Thyroid gland (tissue), 4 donors: Measurements from ENCODE around the gene RPS6KA4. TPM values are rescaled to one million over a fixed set of nuclear protein-coding genes. Genes with fewer than 3 reads are reported as not detected.

Experiments
- DNase-seq, 2 donors: peaks; one replicate each; pipeline ENCODE4 v3.0.0-alpha.2; 2019
- H3K27ac ChIP-seq, 3 donors: fragments of 200-600 bp; sonication (generic); 1 replicate in 2 of 3; 2 replicates in 1 of 3; pipeline ENCODE4 v1.5.1; 2016 to 2019; ENCODE audit warnings: mild to moderate bottlenecking in 1 of 3, moderate library complexity in 1 of 3
- H3K27me3 ChIP-seq: fragments of 200-600 bp; sonication (generic); one replicate; pipeline ENCODE4 v1.5.1; 2019
- H3K36me3 ChIP-seq, 2 donors: fragments of 200-600 bp; sonication (generic); one replicate each; pipeline ENCODE4 v1.5.1; 2016 to 2019
- H3K4me1 ChIP-seq, 2 donors: fragments of 200-600 bp; sonication (generic); one replicate each; pipeline ENCODE4 v1.5.1; 2017 to 2019
- H3K4me3 ChIP-seq, 3 donors: fragments of 200-600 bp; sonication (generic); replicated peaks in 1 of 3; 1 replicate in 2 of 3; 2 replicates in 1 of 3; pipeline ENCODE4 v1.5.1; 2016; ENCODE audit warnings: mild to moderate bottlenecking in 1 of 3
- H3K9me3 ChIP-seq: fragments of 200-600 bp; sonication (generic); one replicate; pipeline ENCODE4 v1.5.1; 2017
- POLR2A ChIP-seq, 2 donors: fragments of 450-650 bp; IDR thresholded peaks; one replicate each; pipeline ENCODE4 v1.6.1; 2017; ENCODE audit warnings: antibody characterized with exemption in 2 of 2, mild to moderate bottlenecking in 2 of 2, moderate library complexity in 1 of 2
- WGBS, 2 donors: methylation state at CpG; one replicate each; pipeline ENCODE4 v1.1.5; 2017; 5-methylcytosine and 5-hydroxymethylcytosine counted together
- intact Hi-C: fragments of 100-400 bp; cut with DNase I; formaldehyde crosslinking; loops from one replicate; pipeline ENCODE4 v1.15.1; 2023
- total RNA-seq, 4 donors: library from RNA; depleted of rRNA; stranded (reverse); fragments of >200 nt; gene quantifications; one replicate each; pipeline ENCODE4 v1.2.3, GENCODE V29; 2016
- TF ChIP-seq, protein P1 (sequence below), 6 experiments: fragments of 200-600 bp in 3 of 6; fragments of 450-650 bp in 3 of 6; sonication (generic) in 3 of 6; IDR thresholded peaks; one replicate each; pipeline ENCODE4 v1.5.1; 2016 to 2019; ENCODE audit warnings: antibody characterized with exemption in 6 of 6, mild to moderate bottlenecking in 2 of 6, inconsistent platforms in 1 of 6, moderate library complexity in 1 of 6

Gene RPS6KA4
- total RNA-seq, 4 donors from 2014 or later = 19.2 to 44.9 (median 21.8) TPM

- intact Hi-C loops = no loop called here
Observed at GRCh38 chr11:64381350-64381749, 22.4 kb downstream of the RPS6KA4 start.

DNA sequence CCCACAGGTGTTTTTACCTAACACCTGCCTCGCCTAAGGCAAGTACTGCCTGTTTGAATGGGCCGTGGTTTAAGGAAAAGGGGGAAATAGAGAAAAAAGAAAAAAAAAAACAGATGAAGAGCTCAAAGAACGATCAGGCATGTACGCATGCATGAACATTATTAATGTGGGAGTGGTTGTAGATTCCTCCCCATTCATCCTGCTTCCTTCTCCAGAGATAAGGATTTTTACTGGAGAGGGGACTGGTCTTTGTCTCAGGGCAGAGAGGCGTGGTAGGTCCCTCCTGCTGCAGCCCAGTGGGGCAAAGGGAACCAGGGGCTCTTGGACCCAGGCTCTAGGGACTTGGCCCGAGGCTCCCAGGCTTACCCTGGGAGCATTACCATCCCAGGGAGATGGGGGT lies 23.1 kb downstream of the RPS6KA4 start:
- H3K27me3 ChIP-seq = no peaks in the 10 kb centered on the region
- H3K9me3 ChIP-seq = no peaks in the 10 kb centered on the region
- intact Hi-C loops = no loop called here
- no peaks in the 10 kb centered on the region for H3K36me3 ChIP-seq
- no peaks in the 10 kb centered on the region for H3K4me1 ChIP-seq
- 75 to 88% methylated on average over 6 of the region's 6 CpGs for WGBS, 2 donors
- no peak overlapping the region for H3K27ac ChIP-seq
- no peak overlapping the region for H3K4me3 ChIP-seq
- no peak for DNase-seq
- no peak for TF ChIP-seq POLR2A (IDR thresholded peaks at IDR 0.05)
- TF ChIP-seq, protein P1, sequence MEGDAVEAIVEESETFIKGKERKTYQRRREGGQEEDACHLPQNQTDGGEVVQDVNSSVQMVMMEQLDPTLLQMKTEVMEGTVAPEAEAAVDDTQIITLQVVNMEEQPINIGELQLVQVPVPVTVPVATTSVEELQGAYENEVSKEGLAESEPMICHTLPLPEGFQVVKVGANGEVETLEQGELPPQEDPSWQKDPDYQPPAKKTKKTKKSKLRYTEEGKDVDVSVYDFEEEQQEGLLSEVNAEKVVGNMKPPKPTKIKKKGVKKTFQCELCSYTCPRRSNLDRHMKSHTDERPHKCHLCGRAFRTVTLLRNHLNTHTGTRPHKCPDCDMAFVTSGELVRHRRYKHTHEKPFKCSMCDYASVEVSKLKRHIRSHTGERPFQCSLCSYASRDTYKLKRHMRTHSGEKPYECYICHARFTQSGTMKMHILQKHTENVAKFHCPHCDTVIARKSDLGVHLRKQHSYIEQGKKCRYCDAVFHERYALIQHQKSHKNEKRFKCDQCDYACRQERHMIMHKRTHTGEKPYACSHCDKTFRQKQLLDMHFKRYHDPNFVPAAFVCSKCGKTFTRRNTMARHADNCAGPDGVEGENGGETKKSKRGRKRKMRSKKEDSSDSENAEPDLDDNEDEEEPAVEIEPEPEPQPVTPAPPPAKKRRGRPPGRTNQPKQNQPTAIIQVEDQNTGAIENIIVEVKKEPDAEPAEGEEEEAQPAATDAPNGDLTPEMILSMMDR (IDR thresholded peaks at IDR 0.05) = no peak

More at GRCh38 chr11:64381350-64381749, 22.4 kb downstream of the RPS6KA4 start:
- DNase-seq = no peak
- WGBS, 2 donors = 68 to 78% methylated on average over 6 of the region's 6 CpGs
- Histone ChIP-seq H3K4me3 (no peak overlapping the region), H3K27me3 (no peaks in the 10 kb centered on the region), H3K4me1 (no peaks in the 10 kb centered on the region), H3K9me3 (no peaks in the 10 kb centered on the region), H3K27ac (no peak overlapping the region), H3K36me3 (no peaks in the 10 kb centered on the region)
- no peak for TF ChIP-seq POLR2A (IDR thresholded peaks at IDR 0.05)
- TF ChIP-seq, protein P1 (IDR thresholded peaks at IDR 0.05) = no peak

GRCh38 chr11:64382586-64382985 lies 23.6 kb downstream of the RPS6KA4 start:
- no peak overlapping the region for H3K4me3 ChIP-seq
- intact Hi-C loops = no loop called here
- WGBS, 2 donors = 84 to 86% methylated on average over 8 of the region's 8 CpGs
- no peaks in the 10 kb centered on the region for H3K4me1 ChIP-seq
- no peak for TF ChIP-seq POLR2A (IDR thresholded peaks at IDR 0.05)
- TF ChIP-seq, protein P1 (IDR thresholded peaks at IDR 0.05) = no peak
- H3K9me3 ChIP-seq = no peaks in the 10 kb centered on the region
- no peaks in the 10 kb centered on the region for H3K27me3 ChIP-seq
- no peak for DNase-seq
- no peaks in the 10 kb centered on the region for H3K36me3 ChIP-seq
- H3K27ac ChIP-seq = no peak overlapping the region

DNA sequence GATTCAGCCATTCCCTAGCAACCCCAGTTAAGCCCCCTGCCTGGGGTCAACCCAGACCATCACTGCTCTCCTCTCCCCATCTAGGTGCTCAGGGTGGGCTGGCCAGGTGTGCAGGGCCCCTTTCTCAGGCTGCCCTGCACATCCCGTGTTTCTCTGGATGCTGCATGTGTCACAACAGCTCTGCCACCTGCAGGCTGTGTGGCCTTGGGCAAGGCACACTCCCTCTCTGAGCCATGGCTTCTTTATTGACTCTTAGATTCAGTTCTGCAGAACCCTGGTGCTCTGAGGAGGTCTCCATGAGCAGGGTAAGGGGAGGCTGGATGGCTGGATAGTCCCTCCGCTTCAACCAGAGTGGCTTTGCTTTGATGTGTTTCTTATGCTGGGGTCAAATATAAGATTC lies 24.6 kb downstream of the RPS6KA4 start:
- Histone ChIP-seq H3K4me3 (no peak overlapping the region), H3K4me1 (no peaks in the 10 kb centered on the region), H3K36me3 (no peaks in the 10 kb centered on the region), H3K27ac (no peak overlapping the region), H3K9me3 (no peaks in the 10 kb centered on the region), H3K27me3 (no peaks in the 10 kb centered on the region)
- no peak for DNase-seq
- intact Hi-C loops = no loop called here
- TF ChIP-seq POLR2A (IDR thresholded peaks at IDR 0.05) = no peak
- TF ChIP-seq, protein P1 (IDR thresholded peaks at IDR 0.05) = no peak
- WGBS, 2 donors = 91 to 100% methylated on average over 1 of the region's 2 CpGs

DNA sequence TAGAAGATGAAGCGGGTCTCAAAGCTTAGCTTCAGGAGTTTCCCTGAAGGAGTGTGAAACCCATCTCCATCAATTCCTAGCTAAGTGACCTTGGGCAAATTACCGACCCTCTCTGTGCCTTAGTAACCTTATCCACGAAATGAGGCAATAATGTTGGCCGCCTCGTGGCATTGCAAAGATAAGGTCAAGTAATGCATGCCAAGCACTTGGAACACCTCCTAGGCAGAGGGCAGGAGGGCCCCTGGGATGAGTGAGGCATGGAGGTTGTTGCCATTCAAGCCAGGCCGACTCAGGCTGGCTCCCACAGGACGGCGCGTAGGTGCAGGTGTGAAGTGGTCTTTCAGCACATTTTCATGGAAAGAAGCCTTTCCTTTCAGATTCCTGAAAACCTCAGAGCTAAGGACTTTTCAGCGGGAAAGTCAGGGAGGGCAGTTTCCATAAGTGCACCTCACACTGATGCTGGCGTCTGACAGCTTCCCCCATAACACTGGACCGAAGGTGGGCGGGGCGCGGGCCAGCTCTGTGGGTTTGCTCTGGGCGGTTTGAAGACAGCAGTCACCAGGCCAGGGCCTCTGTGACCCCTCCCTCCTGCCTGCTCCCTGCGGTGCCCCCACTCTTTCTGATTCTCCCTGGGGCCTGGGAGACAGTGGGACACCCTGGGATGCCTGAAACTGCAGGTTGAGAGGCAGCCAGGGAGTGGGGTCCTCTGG lies 25.2 kb downstream of the RPS6KA4 start:
- no peaks in the 10 kb centered on the region for H3K4me1 ChIP-seq
- no peak for TF ChIP-seq POLR2A (IDR thresholded peaks at IDR 0.05)
- TF ChIP-seq, protein P1 (IDR thresholded peaks at IDR 0.05) = no peak
- H3K4me3 ChIP-seq = no peak overlapping the region
- no peak for DNase-seq
- H3K36me3 ChIP-seq = no peaks in the 10 kb centered on the region
- intact Hi-C loops = no loop called here
- H3K9me3 ChIP-seq = no peaks in the 10 kb centered on the region
- no peak overlapping the region for H3K27ac ChIP-seq
- WGBS, 2 donors = 70 to 74% methylated on average over 16 to 17 of the region's 17 CpGs
- no peaks in the 10 kb centered on the region for H3K27me3 ChIP-seq
